Uterus (tissue), 4 donors: Measurements from ENCODE around the gene PHAF1. TPM values are rescaled to one million over a fixed set of nuclear protein-coding genes. Genes with fewer than 3 reads are reported as not detected.

Experiments
- DNase-seq, 2 donors: peaks; one replicate each; pipeline ENCODE4 v3.0.0-alpha.2; 2019 to 2020
- H3K27ac ChIP-seq, 2 donors: fragments of 200-600 bp; sonication (generic); 1 replicate in 1 of 2; 2 replicates in 1 of 2; pipeline ENCODE4 v1.5.1; 2016 to 2018
- H3K27me3 ChIP-seq, 2 donors: fragments of 200-600 bp; sonication (generic); one replicate each; pipeline ENCODE4 v1.5.1; 2018 to 2019; ENCODE audit warnings: control low read depth in 1 of 2
- H3K36me3 ChIP-seq, 2 donors: fragments of 200-600 bp; sonication (generic); one replicate each; pipeline ENCODE4 v1.5.1; 2019; ENCODE audit warnings: control low read depth in 1 of 2
- H3K4me1 ChIP-seq, 2 donors: fragments of 200-600 bp; sonication (generic); one replicate each; pipeline ENCODE4 v1.5.1; 2018 to 2019; ENCODE audit warnings: control low read depth in 1 of 2
- H3K4me3 ChIP-seq, 2 donors: fragments of 200-600 bp; sonication (generic); 1 replicate in 1 of 2; 2 replicates in 1 of 2; pipeline ENCODE4 v1.5.1; 2018 to 2019; ENCODE audit warnings: mild to moderate bottlenecking in 1 of 2
- H3K9me3 ChIP-seq, 2 donors: fragments of 200-600 bp; sonication (generic); one replicate each; pipeline ENCODE4 v1.5.1; 2019; ENCODE audit warnings: control low read depth in 1 of 2
- CTCF ChIP-seq, 4 experiments: fragments of 200-600 bp in 2 of 4; fragments of 450-650 bp in 2 of 4; sonication (generic) in 2 of 4; IDR thresholded peaks; one replicate each; pipeline ENCODE4 v1.5.1; 2016 to 2019; ENCODE audit warnings: antibody characterized with exemption in 4 of 4, mild to moderate bottlenecking in 2 of 4, moderate library complexity in 1 of 4
- POLR2A ChIP-seq, 2 donors: fragments of 450-650 bp; IDR thresholded peaks; one replicate each; pipeline ENCODE4 v1.6.1; 2016; ENCODE audit warnings: antibody characterized with exemption in 2 of 2, mild to moderate bottlenecking in 1 of 2, moderate library complexity in 1 of 2
- intact Hi-C: fragments of 100-400 bp; cut with DNase I; formaldehyde crosslinking; loops from one replicate; pipeline ENCODE4 v1.15.1; 2023; ENCODE audit warnings: low total_unique reads
- total RNA-seq, 4 donors: library from RNA; depleted of rRNA in 3 of 4; stranded (reverse); fragments of >200 nt in 3 of 4; gene quantifications; one replicate each; pipeline versions ENCODE4 v1.1.0 to v1.2.4, GENCODE V29; 2014 to 2023
- donor health status: DM: yes; HTN: yes; CAD: no.

PHAF1 gene
- total RNA-seq, 4 donors from 2014 or later, result 12.3 to 27.1 (median 21.1) TPM

GRCh38 chr16:67183627-67184452, 74.1 kb downstream of the PHAF1 start, which contains the start of gene MATCAP1:
MATCAP1 (minus strand) TSS chr16:67183963; CDS start chr16:67180610, 3,353 bp downstream.
- Histone ChIP-seq H3K27me3 (no peaks in the 10 kb centered on the region), H3K4me3 (peak within 1 kb of the TSS; percentile 80 to 84), H3K27ac (peak within 1 kb of the TSS; percentile 97 to 98), H3K4me1 (peaks cover 0 to 9% of the 10 kb centered on the region in 2 donors), H3K36me3 (no peaks in the 10 kb centered on the region), H3K9me3 (no peaks in the 10 kb centered on the region)
- TF ChIP-seq CTCF (IDR thresholded peaks at IDR 0.05), result peak in 1 of 4 experiments; percentile 5
- TF ChIP-seq POLR2A (IDR thresholded peaks at IDR 0.05), result peak in 1 of 2 donors; percentile 83
- peak; percentile 94 to 97 for DNase-seq
- intact Hi-C loops, result no loop called here

GRCh38 chr16:67184453-67184994, 74.8 kb downstream of the PHAF1 start:
- no peaks in the 10 kb centered on the region for H3K27me3 ChIP-seq
- intact Hi-C loops, result no loop called here

DNA sequence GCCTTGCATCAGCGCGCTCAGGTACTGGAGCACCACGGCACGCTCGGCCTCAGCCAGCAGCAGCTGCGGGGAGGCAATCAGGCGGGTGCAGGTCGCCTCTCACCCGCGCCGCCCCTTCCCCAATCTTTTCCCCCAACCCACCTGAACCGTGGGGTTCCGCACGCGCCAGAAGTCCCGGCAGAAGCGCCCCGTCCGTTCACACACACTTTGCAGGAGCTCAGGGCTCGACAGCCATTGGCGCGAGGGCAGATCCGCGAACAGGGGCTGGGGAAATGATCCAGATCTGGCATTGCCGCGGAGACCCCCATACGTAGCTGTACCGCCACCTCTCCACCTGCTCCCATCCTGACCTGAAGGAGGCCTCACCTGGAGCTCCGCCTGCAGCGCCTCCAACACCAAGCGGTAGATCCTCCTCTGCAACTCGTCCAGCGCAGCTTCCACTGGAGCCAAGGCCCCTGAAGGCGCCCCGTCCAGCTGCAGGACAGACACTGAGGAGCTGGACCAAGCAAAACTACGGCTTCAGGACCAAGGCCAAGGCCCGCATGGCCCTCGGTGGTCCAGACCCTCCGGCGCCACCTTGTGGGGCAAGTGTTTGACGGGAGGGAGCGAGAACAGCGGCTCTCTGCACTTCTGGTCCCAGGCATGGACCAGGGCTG, 75.4 kb downstream of the PHAF1 start:
- Histone ChIP-seq H3K4me3 (peak overlapping the region in 1 of 2 donors; percentile 84), H3K27ac (no peak overlapping the region), H3K4me1 (peaks cover 0 to 9% of the 10 kb centered on the region in 2 donors), H3K9me3 (no peaks in the 10 kb centered on the region), H3K27me3 (no peaks in the 10 kb centered on the region), H3K36me3 (no peaks in the 10 kb centered on the region)
- intact Hi-C loops, result no loop called here
- DNase-seq, result peak; percentile 92 to 93
- peak; percentile 83 to 94 (median 88) for TF ChIP-seq CTCF (IDR thresholded peaks at IDR 0.05)
- TF ChIP-seq POLR2A (IDR thresholded peaks at IDR 0.05), result no peak

More at GRCh38 chr16:67184453-67184994, 74.8 kb downstream of the PHAF1 start:
- H3K27ac ChIP-seq, result peak overlapping the region; percentile 97 to 98
- TF ChIP-seq POLR2A (IDR thresholded peaks at IDR 0.05), result no peak
- TF ChIP-seq CTCF (IDR thresholded peaks at IDR 0.05), result no peak
- peak overlapping the region; percentile 80 to 84 for H3K4me3 ChIP-seq
- H3K9me3 ChIP-seq, result no peaks in the 10 kb centered on the region
- H3K4me1 ChIP-seq, result peaks cover 0 to 9% of the 10 kb centered on the region in 2 donors
- no peaks in the 10 kb centered on the region for H3K36me3 ChIP-seq
- no peak for DNase-seq

- intact Hi-C loops, result no loop called here
- no peak for TF ChIP-seq CTCF (IDR thresholded peaks at IDR 0.05)
- TF ChIP-seq POLR2A (IDR thresholded peaks at IDR 0.05), result no peak
- Histone ChIP-seq H3K27me3 (no peaks in the 10 kb centered on the region), H3K4me3 (peak overlapping the region in 1 of 2 donors; percentile 84), H3K36me3 (no peaks in the 10 kb centered on the region), H3K9me3 (no peaks in the 10 kb centered on the region), H3K4me1 (peaks cover 0 to 9% of the 10 kb centered on the region in 2 donors), H3K27ac (no peak overlapping the region)
- DNase-seq, result no peak
Observed at GRCh38 chr16:67185651-67186134, 76.0 kb downstream of the PHAF1 start.
